ENCODE data around the gene VIT. TPM values are rescaled to one million over a fixed set of nuclear protein-coding genes. Genes with fewer than 3 reads are reported as not detected.

VIT gene
- total and polyA plus RNA-seq, 2 experiments from 2014 or later = not detected

DNA sequence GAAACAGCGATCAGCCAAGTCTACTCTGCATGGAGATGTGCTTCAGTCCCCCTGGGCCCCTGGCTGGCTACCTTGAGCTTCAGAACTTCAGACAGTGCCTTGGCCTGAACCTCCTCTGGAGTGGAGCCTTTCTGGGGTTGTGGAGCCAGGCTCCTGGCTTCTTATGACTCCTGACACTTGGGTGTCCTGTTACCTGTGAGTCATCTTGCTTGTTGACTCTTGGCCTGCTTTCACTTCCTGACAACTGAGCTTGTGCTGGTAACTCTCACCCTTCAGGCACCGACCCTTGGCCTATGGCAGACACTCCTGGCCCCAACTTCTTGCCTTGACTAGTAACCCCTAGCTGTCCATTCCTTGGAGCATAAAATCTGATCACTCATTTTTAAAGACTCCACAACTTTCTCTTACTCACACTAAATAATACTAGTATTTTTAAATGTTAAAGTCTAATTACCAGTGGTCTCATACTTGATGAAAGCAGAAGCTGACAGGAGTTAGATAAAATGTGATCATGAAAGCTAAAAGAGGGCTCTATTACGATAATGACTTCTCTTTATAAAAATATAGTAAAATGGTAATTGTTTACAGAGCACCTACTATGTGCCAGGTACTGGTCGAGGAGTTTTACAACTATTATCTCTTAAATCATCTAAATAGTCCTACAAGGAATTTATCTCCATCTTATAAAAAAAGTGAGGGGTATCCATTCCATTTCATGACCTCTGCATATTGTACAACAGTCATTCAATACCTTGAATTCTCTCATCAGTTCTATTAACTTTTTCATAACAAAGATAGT, 46.3 kb upstream of the VIT start:
- peak; percentile 62 for ATAC-seq
- no peak for TF ChIP-seq ZNF331 (CRISPR knock-in tag; IDR thresholded peaks at IDR 0.05; ENCODE audit: low read depth)
- TF ChIP-seq, protein P1, sequence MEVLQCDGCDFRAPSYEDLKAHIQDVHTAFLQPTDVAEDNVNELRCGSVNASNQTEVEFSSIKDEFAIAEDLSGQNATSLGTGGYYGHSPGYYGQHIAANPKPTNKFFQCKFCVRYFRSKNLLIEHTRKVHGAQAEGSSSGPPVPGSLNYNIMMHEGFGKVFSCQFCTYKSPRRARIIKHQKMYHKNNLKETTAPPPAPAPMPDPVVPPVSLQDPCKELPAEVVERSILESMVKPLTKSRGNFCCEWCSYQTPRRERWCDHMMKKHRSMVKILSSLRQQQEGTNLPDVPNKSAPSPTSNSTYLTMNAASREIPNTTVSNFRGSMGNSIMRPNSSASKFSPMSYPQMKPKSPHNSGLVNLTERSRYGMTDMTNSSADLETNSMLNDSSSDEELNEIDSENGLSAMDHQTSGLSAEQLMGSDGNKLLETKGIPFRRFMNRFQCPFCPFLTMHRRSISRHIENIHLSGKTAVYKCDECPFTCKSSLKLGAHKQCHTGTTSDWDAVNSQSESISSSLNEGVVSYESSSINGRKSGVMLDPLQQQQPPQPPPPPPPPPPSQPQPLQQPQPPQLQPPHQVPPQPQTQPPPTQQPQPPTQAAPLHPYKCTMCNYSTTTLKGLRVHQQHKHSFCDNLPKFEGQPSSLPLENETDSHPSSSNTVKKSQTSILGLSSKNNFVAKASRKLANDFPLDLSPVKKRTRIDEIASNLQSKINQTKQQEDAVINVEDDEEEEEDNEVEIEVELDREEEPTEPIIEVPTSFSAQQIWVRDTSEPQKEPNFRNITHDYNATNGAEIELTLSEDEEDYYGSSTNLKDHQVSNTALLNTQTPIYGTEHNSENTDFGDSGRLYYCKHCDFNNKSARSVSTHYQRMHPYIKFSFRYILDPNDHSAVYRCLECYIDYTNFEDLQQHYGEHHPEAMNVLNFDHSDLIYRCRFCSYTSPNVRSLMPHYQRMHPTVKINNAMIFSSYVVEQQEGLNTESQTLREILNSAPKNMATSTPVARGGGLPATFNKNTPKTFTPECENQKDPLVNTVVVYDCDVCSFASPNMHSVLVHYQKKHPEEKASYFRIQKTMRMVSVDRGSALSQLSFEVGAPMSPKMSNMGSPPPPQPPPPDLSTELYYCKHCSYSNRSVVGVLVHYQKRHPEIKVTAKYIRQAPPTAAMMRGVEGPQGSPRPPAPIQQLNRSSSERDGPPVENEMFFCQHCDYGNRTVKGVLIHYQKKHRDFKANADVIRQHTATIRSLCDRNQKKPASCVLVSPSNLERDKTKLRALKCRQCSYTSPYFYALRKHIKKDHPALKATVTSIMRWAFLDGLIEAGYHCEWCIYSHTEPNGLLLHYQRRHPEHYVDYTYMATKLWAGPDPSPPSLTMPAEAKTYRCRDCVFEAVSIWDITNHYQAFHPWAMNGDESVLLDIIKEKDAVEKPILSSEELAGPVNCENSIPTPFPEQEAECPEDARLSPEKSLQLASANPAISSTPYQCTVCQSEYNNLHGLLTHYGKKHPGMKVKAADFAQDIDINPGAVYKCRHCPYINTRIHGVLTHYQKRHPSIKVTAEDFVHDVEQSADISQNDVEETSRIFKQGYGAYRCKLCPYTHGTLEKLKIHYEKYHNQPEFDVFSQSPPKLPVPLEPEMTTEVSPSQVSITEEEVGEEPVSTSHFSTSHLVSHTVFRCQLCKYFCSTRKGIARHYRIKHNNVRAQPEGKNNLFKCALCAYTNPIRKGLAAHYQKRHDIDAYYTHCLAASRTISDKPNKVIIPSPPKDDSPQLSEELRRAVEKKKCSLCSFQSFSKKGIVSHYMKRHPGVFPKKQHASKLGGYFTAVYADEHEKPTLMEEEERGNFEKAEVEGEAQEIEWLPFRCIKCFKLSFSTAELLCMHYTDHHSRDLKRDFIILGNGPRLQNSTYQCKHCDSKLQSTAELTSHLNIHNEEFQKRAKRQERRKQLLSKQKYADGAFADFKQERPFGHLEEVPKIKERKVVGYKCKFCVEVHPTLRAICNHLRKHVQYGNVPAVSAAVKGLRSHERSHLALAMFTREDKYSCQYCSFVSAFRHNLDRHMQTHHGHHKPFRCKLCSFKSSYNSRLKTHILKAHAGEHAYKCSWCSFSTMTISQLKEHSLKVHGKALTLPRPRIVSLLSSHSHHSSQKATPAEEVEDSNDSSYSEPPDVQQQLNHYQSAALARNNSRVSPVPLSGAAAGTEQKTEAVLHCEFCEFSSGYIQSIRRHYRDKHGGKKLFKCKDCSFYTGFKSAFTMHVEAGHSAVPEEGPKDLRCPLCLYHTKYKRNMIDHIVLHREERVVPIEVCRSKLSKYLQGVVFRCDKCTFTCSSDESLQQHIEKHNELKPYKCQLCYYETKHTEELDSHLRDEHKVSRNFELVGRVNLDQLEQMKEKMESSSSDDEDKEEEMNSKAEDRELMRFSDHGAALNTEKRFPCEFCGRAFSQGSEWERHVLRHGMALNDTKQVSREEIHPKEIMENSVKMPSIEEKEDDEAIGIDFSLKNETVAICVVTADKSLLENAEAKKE (CRISPR knock-in tag; IDR thresholded peaks at IDR 0.05) = peak; percentile 55; the same call in 1 of the 2 replicates
- H3K4me3 ChIP-seq = no peak overlapping the region
- no peak overlapping the region for H2AFZ ChIP-seq
- peaks cover 9% of the 10 kb centered on the region for H3K4me1 Mint-ChIP-seq
- no peaks in the 10 kb centered on the region for H4K20me1 ChIP-seq (replicated peaks; ENCODE audit: insufficient read depth)
- no peak overlapping the region for H3K27ac ChIP-seq (ENCODE audit: low read depth)
- DNase-seq (ENCODE audit: low spot score) = peak; percentile 40
- H3K4me3 Mint-ChIP-seq = no peak overlapping the region
- H3K36me3 ChIP-seq (ENCODE audit: insufficient read depth) = no peaks in the 10 kb centered on the region
- H3F3A ChIP-seq (replicated peaks; ENCODE audit: low read depth) = no peaks in the 10 kb centered on the region
- H3K4me2 ChIP-seq = no peak overlapping the region
- peaks cover 2% of the 10 kb centered on the region for H3K27me3 Mint-ChIP-seq (ENCODE audit: insufficient read depth, low read depth, poor library complexity)
- no peaks in the 10 kb centered on the region; the same call in 1 of the 2 replicates for H3K9me2 ChIP-seq (ENCODE audit: insufficient read depth)
- no peaks in the 10 kb centered on the region for H3K27me3 ChIP-seq (ENCODE audit: insufficient read depth)
- no peaks in the 10 kb centered on the region for H3K79me2 ChIP-seq (replicated peaks; ENCODE audit: insufficient read depth)
- no peak overlapping the region for H3K27ac Mint-ChIP-seq
- no peaks in the 10 kb centered on the region; the same call in 1 of the 2 replicates for H3K4me1 ChIP-seq (ENCODE audit: insufficient read depth)
- peaks cover 7% of the 10 kb centered on the region; the same call in 1 of the 3 replicates for H3K36me3 Mint-ChIP-seq (ENCODE audit: low read depth)
- H3K9me3 Mint-ChIP-seq = peaks cover 8% of the 10 kb centered on the region; the same call in 2 of the 3 replicates

DNA sequence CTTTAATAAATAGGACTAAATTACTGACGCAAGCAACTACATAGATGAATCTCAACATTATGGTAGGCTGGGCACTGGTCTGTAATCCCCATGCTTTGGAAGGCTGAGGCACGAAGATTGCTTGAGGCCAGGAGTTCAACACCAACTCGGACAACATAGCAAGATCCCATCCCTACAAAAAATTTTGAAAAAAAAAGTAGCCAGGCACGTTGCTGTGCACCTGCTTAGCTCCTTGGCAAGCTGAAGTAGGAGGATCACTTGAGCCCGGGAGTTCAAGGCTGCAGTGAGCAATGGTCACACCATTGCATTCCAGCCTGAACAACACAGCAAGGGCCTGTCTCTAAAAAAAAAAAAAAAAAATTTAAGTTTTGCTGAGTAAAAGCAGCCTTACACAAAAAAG, 43.4 kb upstream of the VIT start:
- no peak overlapping the region for H3K4me2 ChIP-seq
- no peaks in the 10 kb centered on the region; the same call in 2 of the 3 replicates for H3K9me3 Mint-ChIP-seq
- H3F3A ChIP-seq (replicated peaks; ENCODE audit: low read depth) = no peaks in the 10 kb centered on the region
- H3K4me1 Mint-ChIP-seq = peaks cover 9% of the 10 kb centered on the region
- H3K36me3 Mint-ChIP-seq (ENCODE audit: low read depth) = no peaks in the 10 kb centered on the region
- no peaks in the 10 kb centered on the region for H3K79me2 ChIP-seq (replicated peaks; ENCODE audit: insufficient read depth)
- no peak overlapping the region for H2AFZ ChIP-seq
- no peak overlapping the region for H3K4me3 ChIP-seq
- H3K9me2 ChIP-seq (ENCODE audit: insufficient read depth) = 0 out of 2 replicates have a peak, but pooled peaks cover 7% of the 10 kb centered on the region
- H3K27ac Mint-ChIP-seq = no peak overlapping the region
- no peak overlapping the region for H3K4me3 Mint-ChIP-seq
- H3K27me3 ChIP-seq (ENCODE audit: insufficient read depth) = no peaks in the 10 kb centered on the region
- H3K27me3 Mint-ChIP-seq (ENCODE audit: insufficient read depth, low read depth, poor library complexity) = peaks cover 2% of the 10 kb centered on the region
- no peak for DNase-seq (ENCODE audit: low spot score)
- H3K4me1 ChIP-seq (ENCODE audit: insufficient read depth) = no peaks in the 10 kb centered on the region; the same call in 1 of the 2 replicates
- TF ChIP-seq POLR2AphosphoS5 (IDR thresholded peaks at IDR 0.05; ENCODE audit: low read depth) = no peak
- H4K20me1 ChIP-seq (replicated peaks; ENCODE audit: insufficient read depth) = no peaks in the 10 kb centered on the region
- H3K36me3 ChIP-seq (ENCODE audit: insufficient read depth) = no peaks in the 10 kb centered on the region
- ATAC-seq = no peak
- no peak overlapping the region for H3K27ac ChIP-seq (ENCODE audit: low read depth)

Measured in GM23338 (cell line).